Measurements from ENCODE around the gene LAPTM5.

The LAPTM5 gene

DNA sequence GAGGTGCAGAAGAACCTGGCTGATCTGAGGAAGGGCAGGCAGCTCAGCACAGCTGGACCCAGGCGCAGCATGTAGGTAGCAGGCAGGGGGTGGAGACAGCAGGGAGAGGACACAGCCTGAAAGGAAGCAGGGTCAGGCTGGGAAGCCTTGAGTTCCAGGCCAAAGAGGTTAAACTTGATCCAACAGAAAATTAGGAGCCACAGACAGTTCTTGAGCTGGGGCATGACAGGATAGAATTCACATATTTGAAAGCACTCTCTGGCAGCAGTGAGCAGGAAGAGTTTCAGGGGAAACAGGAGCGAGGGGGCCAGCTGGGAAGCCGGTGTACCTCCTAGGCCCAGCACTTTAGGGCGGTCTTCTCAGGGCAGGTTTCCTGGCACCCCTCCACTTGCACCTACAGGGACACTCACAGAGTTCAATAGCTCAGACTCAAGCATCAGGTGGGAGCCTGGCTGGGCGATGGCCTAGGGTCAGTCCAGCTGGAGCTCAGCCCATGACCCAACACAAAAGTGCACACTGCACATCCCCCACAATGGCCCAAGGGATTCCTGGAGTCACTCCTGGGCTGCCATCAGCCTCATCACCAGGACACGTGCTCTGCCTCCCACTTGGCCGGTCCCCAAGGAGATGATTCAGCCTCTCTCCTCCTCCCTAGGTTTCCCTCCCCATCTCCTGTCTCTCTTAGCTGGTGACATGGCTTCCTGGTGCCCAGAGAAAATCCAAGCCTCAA, 56.9 kb downstream of the LAPTM5 start:
- Histone ChIP-seq H3K4me3 (ENCODE audit: low read length) (no peak overlapping the region), H3K9me2 (replicated peaks; ENCODE audit: insufficient read depth, low read length) (no peaks in the 10 kb centered on the region), H3F3A (ENCODE audit: insufficient read depth, low read length) (no peaks in the 10 kb centered on the region), H3K36me3 (replicated peaks; ENCODE audit: insufficient read depth, low read length) (no peaks in the 10 kb centered on the region), H3K4me1 (ENCODE audit: low read length) (no peaks in the 10 kb centered on the region), H3K9me3 (replicated peaks; ENCODE audit: insufficient read depth, low read length) (no peaks in the 10 kb centered on the region), H3K4me2 (ENCODE audit: low read depth, low read length) (no peak overlapping the region), H3K9ac (ENCODE audit: low read length) (no peak overlapping the region), H4K20me1 (ENCODE audit: insufficient read depth, low read length) (no peaks in the 10 kb centered on the region), H3K27ac (ENCODE audit: low read length) (no peak overlapping the region), H2AFZ (ENCODE audit: low read length) (no peak overlapping the region), H3K27me3 (replicated peaks; ENCODE audit: insufficient read depth, low read length) (peaks cover 95% of the 10 kb centered on the region), H3K79me2 (ENCODE audit: low read length) (no peaks in the 10 kb centered on the region)
- TF ChIP-seq, protein P1, sequence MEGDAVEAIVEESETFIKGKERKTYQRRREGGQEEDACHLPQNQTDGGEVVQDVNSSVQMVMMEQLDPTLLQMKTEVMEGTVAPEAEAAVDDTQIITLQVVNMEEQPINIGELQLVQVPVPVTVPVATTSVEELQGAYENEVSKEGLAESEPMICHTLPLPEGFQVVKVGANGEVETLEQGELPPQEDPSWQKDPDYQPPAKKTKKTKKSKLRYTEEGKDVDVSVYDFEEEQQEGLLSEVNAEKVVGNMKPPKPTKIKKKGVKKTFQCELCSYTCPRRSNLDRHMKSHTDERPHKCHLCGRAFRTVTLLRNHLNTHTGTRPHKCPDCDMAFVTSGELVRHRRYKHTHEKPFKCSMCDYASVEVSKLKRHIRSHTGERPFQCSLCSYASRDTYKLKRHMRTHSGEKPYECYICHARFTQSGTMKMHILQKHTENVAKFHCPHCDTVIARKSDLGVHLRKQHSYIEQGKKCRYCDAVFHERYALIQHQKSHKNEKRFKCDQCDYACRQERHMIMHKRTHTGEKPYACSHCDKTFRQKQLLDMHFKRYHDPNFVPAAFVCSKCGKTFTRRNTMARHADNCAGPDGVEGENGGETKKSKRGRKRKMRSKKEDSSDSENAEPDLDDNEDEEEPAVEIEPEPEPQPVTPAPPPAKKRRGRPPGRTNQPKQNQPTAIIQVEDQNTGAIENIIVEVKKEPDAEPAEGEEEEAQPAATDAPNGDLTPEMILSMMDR (IDR thresholded peaks at IDR 0.05; ENCODE audit: low read length), result no peak
- TF ChIP-seq EZH2 (optimal IDR thresholded peaks at IDR 0.05; ENCODE audit: low read depth, low read length) (no peak), EZH2phosphoT487 (IDR thresholded peaks at IDR 0.05; ENCODE audit: low read length) (no peak)
- DNase-seq, result no peak

DNA sequence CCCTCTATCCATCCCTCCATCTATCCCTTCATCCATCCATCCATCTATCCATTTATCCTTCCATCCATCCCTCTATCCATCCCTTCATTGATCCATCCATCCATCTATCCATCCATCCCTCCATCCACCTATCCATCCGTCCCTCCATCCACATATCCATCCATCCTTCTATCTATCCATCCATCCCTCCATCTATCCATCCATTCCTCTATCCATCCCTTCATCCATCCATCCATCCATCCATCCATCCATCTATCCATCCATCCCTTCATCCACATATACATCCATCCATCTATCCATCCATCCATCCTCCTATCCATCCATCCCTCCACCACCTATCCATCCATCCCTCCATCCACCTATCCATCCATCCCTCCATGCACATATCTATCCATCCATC, 57.8 kb downstream of the LAPTM5 start:
- DNase-seq, result no peak
- Histone ChIP-seq H3K9me2 (replicated peaks; ENCODE audit: insufficient read depth, low read length) (no peaks in the 10 kb centered on the region), H3K36me3 (replicated peaks; ENCODE audit: insufficient read depth, low read length) (no peaks in the 10 kb centered on the region), H3K4me3 (ENCODE audit: low read length) (no peak overlapping the region), H3F3A (ENCODE audit: insufficient read depth, low read length) (no peaks in the 10 kb centered on the region), H3K4me1 (ENCODE audit: low read length) (no peaks in the 10 kb centered on the region), H3K79me2 (ENCODE audit: low read length) (no peaks in the 10 kb centered on the region), H4K20me1 (ENCODE audit: insufficient read depth, low read length) (no peaks in the 10 kb centered on the region), H3K27me3 (replicated peaks; ENCODE audit: insufficient read depth, low read length) (peaks cover 93% of the 10 kb centered on the region), H3K9me3 (replicated peaks; ENCODE audit: insufficient read depth, low read length) (no peaks in the 10 kb centered on the region), H2AFZ (ENCODE audit: low read length) (no peak overlapping the region), H3K27ac (ENCODE audit: low read length) (no peak overlapping the region), H3K4me2 (ENCODE audit: low read depth, low read length) (no peak overlapping the region), H3K9ac (ENCODE audit: low read length) (no peak overlapping the region)
- TF ChIP-seq, protein P1 (IDR thresholded peaks at IDR 0.05; ENCODE audit: low read length), result no peak
- TF ChIP-seq EZH2 (optimal IDR thresholded peaks at IDR 0.05; ENCODE audit: low read depth, low read length), result no peak
- no peak for TF ChIP-seq EZH2phosphoT487 (IDR thresholded peaks at IDR 0.05; ENCODE audit: low read length)

DNA sequence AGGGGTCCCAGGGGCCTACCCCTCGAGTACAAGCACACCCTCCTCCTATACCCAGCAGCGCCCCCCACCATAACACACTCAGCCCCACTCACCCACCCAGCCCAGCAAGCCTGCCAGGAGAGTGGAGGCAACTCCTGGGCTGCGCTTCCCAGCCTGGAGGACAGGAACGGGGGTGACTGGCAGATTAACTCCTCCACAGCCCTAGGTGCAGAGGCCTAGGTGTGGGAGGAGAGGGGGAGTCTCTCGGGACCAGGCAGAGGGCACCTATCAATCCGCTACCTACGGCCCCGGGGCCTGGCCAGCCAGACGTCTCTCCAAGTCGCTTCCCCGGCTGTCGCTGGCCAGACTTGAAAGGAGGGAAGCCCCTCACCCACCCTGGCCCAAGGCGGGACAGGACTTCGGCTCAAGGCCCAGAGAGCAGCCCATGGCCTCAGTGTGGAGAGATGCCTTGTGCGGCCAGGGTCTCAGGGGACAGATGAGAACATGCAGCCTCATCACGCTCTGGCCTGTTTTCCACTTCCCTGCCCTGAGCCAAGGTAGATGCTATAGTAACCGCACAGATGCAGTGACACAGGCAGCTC, 59.1 kb downstream of the LAPTM5 start:
- Histone ChIP-seq H3K36me3 (replicated peaks; ENCODE audit: insufficient read depth, low read length) (no peaks in the 10 kb centered on the region), H4K20me1 (ENCODE audit: insufficient read depth, low read length) (no peaks in the 10 kb centered on the region), H3K27ac (ENCODE audit: low read length) (no peak overlapping the region), H3K9ac (ENCODE audit: low read length) (no peak overlapping the region), H2AFZ (ENCODE audit: low read length) (no peak overlapping the region), H3F3A (ENCODE audit: insufficient read depth, low read length) (no peaks in the 10 kb centered on the region), H3K79me2 (ENCODE audit: low read length) (no peaks in the 10 kb centered on the region), H3K4me3 (ENCODE audit: low read length) (no peak overlapping the region), H3K27me3 (replicated peaks; ENCODE audit: insufficient read depth, low read length) (peaks cover 93% of the 10 kb centered on the region), H3K9me2 (replicated peaks; ENCODE audit: insufficient read depth, low read length) (no peaks in the 10 kb centered on the region), H3K9me3 (replicated peaks; ENCODE audit: insufficient read depth, low read length) (no peaks in the 10 kb centered on the region), H3K4me1 (ENCODE audit: low read length) (no peaks in the 10 kb centered on the region), H3K4me2 (ENCODE audit: low read depth, low read length) (no peak overlapping the region)
- DNase-seq, result no peak
- TF ChIP-seq EZH2phosphoT487 (IDR thresholded peaks at IDR 0.05; ENCODE audit: low read length) (no peak), EZH2 (optimal IDR thresholded peaks at IDR 0.05; ENCODE audit: low read depth, low read length) (no peak)
- TF ChIP-seq, protein P1 (IDR thresholded peaks at IDR 0.05; ENCODE audit: low read length), result no peak

All from MM.1S (cell line).